Endothelial cell of umbilical vein (primary cell): ENCODE results near the gene USP47.

Experiments used
- EZH2 ChIP-seq: IDR thresholded peaks from 2 replicates; pipeline ENCODE4 v1.6.1; 2012; ENCODE audit warnings: borderline replicate concordance, low read depth, mild to moderate bottlenecking, moderate library complexity, low read length, inconsistent platforms; ENCODE audit not compliant: severe bottlenecking
- POLR2A ChIP-seq: IDR thresholded peaks from 2 replicates; pipeline ENCODE4 v1.6.1; 2012; ENCODE audit warnings: low read depth, mild to moderate bottlenecking, control low read depth, low read length
- POLR2AphosphoS5 ChIP-seq: IDR thresholded peaks from 2 replicates; pipeline ENCODE4 v1.6.1; 2012; ENCODE audit warnings: low read depth, mild to moderate bottlenecking, control low read depth, low read length, moderate library complexity; ENCODE audit not compliant: insufficient read depth
- TF ChIP-seq, protein P1 (sequence below), 2 donors: IDR thresholded peaks; 1 replicate in 1 of 2; 2 replicates in 1 of 2; pipeline ENCODE4 v1.5.1; 2011; ENCODE audit warnings: low read length in 2 of 2, mild to moderate bottlenecking in 2 of 2, moderate library complexity in 2 of 2, control low read depth in 1 of 2, inconsistent platforms in 1 of 2, low read depth in 1 of 2; ENCODE audit not compliant: insufficient read depth in 1 of 2; ENCODE audit errors: extremely low read depth in 1 of 2

GRCh38 chr11:11968511-11969280 is 126.9 kb downstream of the USP47 start:
- TF ChIP-seq, protein P1, sequence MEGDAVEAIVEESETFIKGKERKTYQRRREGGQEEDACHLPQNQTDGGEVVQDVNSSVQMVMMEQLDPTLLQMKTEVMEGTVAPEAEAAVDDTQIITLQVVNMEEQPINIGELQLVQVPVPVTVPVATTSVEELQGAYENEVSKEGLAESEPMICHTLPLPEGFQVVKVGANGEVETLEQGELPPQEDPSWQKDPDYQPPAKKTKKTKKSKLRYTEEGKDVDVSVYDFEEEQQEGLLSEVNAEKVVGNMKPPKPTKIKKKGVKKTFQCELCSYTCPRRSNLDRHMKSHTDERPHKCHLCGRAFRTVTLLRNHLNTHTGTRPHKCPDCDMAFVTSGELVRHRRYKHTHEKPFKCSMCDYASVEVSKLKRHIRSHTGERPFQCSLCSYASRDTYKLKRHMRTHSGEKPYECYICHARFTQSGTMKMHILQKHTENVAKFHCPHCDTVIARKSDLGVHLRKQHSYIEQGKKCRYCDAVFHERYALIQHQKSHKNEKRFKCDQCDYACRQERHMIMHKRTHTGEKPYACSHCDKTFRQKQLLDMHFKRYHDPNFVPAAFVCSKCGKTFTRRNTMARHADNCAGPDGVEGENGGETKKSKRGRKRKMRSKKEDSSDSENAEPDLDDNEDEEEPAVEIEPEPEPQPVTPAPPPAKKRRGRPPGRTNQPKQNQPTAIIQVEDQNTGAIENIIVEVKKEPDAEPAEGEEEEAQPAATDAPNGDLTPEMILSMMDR (IDR thresholded peaks at IDR 0.05; ENCODE audit: extremely low read depth in 1 of 2, insufficient read depth in 1 of 2, low read depth in 1 of 2, low read length in 2 of 2) = no peak
- TF ChIP-seq POLR2AphosphoS5 (no peak), POLR2A (no peak), EZH2 (no peak)
